GM19043 (cell line): ENCODE data around the gene MSH3.
"Not testable (repeated sequence)": the region's sequence is repeated elsewhere in the genome, so short reads cannot be mapped to it uniquely, and the experiment has no call there.

Source experiments
- ATAC-seq: cut with Tn5 transposase; IDR thresholded peaks from one replicate; pipeline ENCODE4 v1.9.1; 2021; ENCODE audit warnings: low read depth; ENCODE audit not compliant: unreplicated experiment

MSH3 gene

DNA sequence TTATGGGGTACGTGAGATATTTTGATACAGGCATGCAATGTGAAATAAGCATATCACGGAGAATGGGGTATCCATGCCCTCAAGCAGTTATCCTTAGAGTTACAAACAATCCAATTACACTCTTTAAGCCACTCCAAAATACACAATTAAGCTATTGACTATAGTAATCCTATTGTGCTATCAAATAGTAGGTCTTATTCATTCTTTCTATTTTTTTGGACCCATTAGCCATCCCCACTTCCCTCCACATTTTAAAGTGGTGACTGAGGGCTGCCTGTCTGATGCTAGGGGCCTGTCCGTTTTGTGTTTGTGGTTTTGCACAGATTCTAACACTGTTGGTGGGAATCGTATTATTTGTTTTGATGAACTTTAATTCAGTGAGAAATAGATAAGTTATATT, 130.0 kb downstream of the MSH3 start:
- no peak for ATAC-seq

DNA sequence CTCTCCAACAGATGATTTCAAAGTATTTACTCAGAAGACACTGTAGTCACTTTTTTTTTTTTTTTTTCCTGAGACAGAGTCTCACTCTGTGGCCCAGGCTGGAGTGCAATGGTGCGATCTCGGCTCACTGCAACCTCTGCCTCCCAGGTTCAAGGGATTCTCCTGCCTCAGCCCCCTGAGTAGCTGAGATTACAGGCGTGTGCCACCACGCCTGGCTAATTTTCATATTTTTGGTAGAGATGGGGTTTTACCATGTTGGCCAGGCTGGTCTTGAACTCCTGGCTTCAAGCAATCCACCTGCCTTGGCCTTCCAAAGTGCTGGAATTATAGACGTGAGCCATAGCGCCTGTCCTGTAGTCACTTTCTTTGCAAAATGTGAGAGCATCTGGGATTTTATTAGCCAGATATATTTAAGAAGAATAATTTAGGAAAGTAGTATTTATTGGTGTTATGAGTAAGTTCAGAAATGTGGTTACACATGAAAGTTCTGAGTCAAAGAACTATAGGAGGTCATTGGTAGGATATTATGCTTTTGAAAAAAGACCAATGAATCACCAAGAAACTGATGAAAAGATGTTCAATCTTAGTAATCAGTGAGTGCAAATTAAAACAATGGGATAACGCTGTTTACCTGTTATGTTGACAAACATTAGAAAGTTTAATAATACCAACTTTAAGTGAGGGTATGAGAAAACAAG, 135.0 kb downstream of the MSH3 start:
- ATAC-seq: not testable (repeated sequence)

DNA sequence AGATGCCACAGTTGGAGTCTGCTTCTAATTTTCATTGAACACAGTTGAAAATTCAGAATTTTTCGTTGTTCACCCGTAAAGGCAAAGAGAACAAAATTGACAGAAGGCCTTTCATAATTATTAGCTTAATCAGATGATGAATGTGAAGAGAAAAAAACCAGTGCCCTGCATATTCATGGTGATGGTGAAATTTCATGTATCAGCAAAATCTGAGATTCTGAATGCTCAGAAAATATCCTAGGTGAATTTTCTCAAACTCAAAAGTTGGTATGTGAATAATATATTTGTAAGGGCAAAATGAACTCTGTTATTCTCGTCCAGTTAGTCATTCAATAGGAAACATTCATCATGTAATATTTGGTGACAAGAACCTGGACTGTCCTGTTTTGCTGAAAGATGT, 136.2 kb downstream of the MSH3 start:
- no peak for ATAC-seq

DNA sequence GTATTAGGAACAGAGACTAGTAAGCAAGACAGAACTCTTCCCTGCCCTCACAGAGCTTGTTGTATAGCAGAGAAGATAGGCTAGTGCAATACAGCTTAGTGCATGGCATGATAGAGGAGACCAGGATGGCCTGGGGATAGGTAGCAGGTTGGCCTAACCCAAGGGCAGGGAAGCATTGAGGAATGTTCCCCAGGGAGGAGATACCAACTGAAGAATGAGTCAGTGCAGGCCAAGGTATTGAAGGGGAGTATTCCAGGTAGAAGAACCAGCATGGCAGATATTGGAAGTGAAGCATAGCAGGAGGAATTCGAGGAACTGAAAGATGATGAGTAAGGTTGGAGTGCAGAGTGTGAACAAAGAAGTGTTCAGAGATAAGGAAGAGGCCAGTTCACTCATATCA, 138.9 kb downstream of the MSH3 start:
- ATAC-seq: no peak

DNA sequence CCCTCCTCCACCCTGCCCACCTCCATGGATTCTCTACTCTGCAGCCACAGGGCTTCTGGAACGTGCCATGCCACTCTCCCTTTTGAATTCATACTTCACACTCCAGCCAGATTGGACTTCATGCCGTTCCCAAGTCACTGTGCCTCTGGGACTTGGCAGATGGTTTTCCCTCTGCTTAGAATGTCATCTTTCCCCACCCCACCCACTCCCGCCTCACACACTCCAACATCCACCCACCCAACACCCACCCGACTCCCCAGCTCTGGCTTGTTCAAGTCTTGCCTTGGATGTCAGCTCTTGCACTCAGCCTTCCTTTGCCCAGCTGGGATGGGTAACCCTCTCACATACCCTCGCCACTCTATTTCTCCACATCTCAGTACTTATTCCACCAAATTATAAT, 142.4 kb downstream of the MSH3 start:
- ATAC-seq: no peak

DNA sequence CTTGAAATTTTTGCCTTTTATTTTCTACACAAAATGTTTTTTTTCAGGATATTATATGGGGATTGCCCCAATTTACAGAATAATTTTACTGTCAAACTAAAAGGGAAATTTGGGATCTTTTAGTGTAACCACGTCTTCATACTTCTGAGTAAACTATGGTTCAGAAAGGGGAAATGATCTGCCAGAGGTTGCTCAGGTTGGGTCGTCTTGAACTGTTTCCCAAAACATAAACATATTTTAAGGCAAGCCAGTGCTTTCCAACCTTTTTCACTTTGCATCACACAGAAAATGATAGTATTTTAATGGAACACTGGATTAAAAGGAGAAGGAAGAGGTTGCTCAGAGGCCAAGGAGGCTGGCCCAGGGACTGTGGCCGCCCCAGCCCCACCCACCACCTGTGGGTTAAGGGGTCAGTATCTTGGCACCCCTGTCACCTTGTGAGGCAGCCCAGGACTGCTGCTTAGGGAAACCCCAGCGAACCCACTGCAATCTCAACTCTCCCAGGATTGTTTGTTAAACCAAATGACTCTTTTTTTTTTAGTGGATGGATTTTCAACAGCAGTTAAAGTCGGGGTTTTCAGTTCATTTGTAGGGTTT, 143.1 kb downstream of the MSH3 start:
- no peak for ATAC-seq

DNA sequence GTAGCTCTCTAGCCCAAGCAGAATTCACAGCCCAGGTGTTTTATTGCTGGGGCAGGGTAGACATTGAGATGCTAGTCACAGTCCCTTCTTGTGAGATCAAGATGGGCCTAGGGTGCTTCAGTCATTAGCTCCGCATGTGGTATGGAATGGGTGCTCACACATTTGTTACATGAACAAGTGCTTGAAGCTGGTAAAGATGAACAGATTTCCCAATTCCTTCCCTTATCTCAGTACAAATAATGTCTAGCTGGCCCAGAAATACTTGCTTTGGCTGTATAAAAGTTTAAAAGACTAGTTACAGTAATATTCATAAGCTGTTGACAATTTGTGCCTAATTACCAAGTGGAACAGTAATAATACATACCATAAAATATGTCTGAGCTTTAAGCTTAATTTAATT, 143.7 kb downstream of the MSH3 start:
- no peak for ATAC-seq

DNA sequence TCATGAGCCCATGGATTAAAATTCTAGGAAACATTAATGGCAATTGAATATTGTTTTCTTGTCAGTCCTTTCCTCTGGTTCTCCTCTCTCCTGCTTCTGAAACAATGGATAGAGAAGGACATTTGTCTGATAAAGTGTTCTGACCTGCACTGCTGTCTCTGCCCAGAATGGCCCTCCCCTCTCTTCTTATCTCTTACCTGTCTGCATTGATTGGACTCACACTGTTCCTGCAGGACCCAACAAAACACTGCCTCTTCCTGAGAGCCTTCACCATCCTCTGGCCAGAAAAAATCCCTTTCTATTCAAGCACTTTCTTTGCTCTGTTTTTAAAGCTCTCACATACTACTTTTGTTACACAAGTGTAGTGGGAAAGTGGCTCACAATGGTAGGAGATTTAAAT, 144.2 kb downstream of the MSH3 start:
- no peak for ATAC-seq

DNA sequence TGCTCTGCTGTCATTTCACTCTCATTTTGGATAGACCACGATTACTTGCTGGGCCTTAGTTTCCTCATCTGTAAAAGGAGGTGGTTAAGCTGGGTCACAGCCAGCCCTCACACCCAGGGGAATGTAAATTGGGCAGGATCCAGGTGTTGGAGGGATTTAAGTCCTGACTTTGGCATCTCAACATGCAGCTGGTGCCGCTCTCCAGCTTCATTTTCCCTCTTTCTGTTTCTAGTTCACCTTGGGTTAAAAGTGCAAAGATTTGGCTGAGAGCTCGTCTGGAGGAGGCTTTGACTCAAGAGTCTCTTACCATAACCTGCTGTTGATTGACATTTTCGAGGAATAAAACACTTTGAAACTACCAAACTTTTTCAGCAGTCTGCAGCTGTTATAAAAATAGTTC, 144.6 kb downstream of the MSH3 start:
- ATAC-seq: no peak

DNA sequence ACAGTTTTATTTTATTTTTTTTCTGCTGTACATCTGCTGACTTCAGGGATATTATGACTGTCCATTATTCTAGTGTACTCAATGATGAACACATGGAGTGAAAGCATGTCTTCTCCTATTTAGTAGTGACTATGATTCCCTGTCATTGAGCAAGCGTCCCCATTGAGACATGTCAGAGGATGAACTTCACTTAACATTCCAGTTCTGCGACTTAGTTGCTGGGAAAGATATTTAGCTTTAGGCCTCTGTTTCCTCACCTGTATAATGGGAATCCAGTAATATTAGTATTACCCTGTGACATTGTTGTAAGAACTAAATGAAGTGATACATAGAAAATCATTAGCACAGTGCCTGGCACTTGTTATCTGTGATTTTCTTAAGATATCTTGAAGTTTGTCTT, 145.1 kb downstream of the MSH3 start:
- ATAC-seq: no peak

DNA sequence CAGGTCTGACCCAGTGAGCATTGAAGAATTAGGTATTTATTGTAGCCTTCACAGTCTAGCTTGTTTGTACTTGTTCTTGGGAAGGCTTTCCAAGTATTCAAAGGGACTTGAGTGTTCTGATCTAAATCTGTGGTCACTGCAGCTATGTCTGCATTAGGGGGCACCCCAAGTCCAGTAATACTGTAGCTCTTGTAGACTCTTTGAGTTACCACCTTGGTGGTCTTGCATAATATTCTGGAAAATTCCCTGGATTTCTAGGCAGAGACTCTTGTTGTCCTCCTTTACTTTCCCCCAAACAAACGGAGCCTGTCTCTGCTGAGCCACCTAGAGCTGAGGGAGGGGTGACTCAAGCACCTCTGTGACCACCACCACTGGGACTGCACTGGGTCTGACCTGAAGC, 149.9 kb downstream of the MSH3 start:
- ATAC-seq: no peak

DNA sequence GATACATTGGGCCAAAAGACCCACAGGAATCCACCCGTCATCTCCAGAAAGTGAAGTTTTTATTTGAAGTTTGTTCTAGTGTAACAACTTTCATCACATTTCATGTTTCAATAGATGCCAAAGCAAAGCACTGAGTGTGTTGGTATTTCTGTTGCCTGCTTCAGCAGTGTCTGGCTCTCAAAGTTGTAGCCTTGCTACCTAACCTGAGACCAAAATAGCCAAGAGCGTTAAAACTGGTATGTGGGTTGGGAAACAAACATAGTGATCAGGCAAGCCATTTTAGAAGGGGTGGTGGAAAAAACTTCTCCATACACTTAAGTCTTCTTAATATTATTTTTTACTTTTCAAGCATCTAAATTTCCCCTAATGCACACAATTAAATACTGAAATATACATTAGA, 150.6 kb downstream of the MSH3 start:
- ATAC-seq: no peak

DNA sequence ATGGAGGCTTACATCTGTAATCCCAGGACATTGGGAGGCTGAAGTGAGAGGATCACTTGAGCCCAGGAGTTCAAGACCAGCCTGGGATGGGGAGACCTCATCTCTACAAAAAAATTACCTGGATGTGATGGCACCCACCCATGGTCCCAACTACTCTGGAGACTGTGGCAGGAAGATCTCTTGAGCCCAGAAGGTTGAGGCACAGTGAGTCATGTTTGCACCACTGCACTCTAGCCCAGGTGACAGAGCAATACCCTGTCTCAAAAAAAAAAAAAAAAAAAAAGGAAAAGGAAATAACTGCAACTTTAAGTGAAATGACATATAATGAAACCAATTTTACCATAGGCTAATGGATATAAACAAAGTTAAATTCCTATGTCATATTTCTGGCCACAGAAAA, 152.5 kb downstream of the MSH3 start:
- ATAC-seq: no peak

DNA sequence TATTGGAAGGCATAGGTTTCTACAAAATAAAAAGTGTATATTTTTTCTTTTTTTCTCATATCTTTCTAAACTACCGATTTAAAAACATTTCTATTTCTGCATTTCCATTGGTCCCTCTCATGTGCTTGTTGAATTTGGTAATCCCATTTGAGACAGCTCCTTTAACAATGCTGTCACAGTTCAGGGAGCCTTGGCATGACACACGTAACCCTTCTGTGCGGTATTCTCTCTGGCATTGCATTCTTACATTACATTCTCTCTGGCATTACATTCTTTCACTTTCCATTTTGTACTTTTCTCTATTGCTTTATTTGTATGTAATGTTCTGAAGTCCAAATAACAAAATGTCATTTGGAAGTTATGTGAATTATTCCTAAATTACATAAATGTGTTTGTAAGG, 155.0 kb downstream of the MSH3 start:
- no peak for ATAC-seq

DNA sequence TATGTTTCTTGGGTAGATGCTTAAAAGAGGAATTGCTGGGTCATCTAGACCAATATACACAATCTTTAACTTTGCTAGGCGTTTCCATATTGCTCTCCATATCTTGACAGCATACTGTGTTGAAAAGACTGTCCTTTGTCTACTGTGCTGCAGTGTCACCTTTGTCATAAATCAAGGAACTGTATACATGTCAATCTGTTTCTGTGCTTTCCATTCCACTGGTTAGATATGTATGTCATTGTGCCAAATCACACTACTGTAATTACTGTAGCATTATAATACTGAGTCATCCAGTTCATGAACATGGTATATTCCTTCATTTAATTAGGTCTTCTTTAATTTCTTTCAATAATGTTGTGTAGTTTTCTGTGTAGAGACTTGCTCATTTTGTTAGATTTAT, 156.0 kb downstream of the MSH3 start:
- ATAC-seq: no peak

DNA sequence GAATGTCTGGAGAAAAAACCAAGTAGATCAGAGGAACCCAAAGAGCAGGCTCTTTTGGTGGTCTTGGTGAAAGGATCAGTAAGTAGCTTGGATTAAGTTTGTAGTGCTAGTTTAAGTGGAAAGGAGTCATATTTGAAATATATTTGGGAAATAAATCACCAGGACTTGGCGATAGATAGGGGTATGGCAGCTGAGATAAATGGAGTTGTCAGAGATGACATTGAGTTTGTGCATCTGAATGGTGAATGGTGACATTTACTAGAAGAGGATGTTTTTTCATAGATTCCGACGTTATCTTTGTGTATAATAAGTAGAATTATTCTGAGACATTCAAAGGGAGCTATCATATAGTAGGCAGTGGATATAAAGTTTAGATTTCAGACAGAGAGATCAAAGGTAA, 162.1 kb downstream of the MSH3 start:
- no peak for ATAC-seq

DNA sequence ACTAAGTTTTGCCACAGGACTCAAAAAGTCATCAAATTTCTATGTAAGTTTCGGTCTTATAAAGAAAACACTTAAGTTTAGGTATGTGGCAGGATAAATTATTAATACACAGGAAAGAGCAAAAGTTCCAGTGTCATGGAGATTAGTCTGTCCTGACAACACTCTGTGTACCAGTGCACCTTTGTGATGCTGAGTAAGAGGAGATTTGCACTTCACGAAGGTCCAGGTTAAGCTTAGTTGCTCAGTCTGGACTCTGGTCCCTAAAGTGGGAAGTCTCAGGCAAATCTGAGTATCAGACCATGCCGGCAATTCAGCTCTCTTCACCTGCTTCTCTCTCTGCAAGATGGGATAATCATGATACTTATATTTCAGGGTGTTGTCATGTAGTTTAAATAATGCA, 166.2 kb downstream of the MSH3 start:
- no peak for ATAC-seq

DNA sequence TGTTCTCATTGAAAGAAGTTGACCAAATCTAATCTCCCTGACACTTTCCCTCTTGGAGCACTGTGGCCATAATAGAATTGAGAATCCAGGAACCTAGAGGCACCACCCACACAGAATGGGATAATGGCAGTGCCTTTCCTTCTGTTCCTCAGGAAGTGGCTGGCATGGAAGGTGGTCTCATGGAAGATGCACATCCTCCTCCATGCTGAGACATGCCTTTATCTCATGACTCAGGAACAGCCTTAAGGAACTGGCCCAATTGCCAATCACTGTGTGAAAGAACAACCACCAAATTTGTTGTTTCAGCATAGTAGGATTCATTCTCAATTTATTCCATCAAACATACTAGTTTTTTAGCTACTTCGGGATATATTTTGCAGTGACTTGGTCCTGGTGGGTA, 168.2 kb downstream of the MSH3 start:
- ATAC-seq: no peak

DNA sequence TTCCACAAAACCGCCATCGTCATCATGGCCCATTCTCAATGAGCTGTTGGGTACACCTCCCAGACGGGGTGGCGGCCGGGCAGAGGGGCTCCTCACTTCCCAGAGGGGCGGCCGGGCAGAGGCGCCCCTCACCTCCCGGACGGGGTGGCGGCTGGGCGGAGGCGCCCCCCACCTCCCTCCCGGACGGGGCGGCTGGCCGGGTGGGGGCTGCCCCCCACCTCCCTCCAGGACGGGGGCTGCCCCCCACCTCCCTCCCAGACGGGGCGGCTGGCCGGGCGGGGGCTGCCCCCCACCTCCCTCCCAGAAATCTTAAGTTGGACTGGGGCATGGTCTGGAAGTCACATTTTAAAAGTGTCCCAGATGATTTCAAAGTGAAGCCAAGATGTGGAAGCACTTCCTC, 169.7 kb downstream of the MSH3 start:
- not testable (repeated sequence) for ATAC-seq

DNA sequence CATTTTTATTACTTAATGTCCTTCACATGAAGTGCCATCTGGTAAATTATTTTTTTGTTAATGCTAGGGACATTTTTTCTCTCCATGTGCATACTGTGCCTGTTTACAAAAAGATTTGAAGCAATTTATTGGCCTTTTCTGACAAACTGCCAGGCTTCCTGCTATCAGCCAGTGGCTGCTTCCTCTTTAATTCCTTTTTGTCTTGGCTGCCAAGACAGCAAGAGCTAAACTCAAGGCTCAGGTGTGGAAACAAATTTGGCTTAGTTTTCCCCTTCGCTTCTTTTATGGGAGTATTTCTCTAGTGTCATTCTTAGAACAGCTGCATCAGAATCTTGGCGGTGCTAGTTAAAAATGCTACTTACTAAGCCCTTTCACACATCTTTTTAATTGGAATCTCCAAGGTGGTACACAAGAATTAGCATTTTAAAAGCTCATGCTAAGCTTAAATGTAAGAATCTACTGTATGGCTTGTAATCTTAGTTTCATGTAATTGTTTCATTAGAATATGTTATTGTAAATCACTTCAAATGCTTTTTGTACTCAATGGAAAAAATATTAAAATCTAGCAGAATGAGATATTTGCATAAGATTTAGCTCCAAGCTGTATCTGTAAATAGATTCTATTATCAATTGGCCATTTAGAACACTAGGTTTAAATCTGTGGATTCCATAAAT, 171.5 kb downstream of the MSH3 start:
- ATAC-seq: no peak

DNA sequence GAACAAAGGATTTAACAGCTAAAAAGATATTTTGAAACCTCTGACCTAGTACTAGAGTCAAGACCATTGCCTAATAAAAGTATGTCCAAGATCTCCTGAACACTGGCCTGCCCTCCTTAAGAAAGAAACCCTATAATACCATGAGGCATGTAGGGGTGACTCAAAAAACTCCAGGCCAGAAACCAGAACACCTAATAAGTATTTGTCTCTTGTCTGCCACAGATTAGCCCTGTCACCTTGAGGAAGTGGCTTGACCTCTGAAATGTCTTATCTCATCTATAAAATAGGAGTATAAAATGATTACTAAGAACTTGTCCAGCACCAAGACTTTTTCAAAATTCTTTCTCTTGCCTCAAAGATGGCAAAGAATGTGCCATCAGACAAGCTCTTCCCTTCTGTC, 180.3 kb downstream of the MSH3 start:
- ATAC-seq: no peak

DNA sequence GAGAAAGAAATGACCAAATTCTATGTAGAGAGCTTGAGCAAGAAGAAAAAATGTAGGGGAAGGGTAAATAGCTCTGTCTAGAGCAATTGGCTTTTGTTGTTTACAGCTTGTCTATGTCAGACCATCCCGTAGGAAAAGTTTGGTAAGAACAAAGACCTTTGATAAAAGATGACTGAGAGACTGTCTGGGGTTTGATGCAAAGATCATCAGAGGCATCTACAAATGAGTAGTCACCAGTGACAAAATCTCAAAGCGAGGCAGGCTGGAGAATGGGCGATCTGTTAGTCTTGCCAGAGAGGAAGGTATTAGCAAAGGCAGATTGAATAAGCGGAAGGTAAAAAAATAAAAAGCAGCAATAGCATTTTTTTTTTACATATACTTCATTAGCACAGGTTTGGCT, 180.7 kb downstream of the MSH3 start:
- ATAC-seq: no peak
